GM10248 (cell line): ENCODE results near the gene MYO9B.
"Not testable (repeated sequence)": the region's sequence is repeated elsewhere in the genome, so short reads cannot be mapped to it uniquely, and the experiment has no call there.

Experiments used
- CTCF ChIA-PET: fragments of 300-600 bp; sonication (Branson Sonifier 250); formaldehyde crosslinking; extraction: SDS; loops from one replicate; lab custom pipeline; 2021; ENCODE audit warnings: antibody characterized with exemption; lab: Yijun Ruan, JAX
- POLR2A ChIA-PET: fragments of 350-650 bp; sonication (Branson Sonifier 250); formaldehyde crosslinking; extraction: SDS; loops from one replicate; lab custom pipeline; 2020; ENCODE audit warnings: antibody characterized with exemption; lab: Yijun Ruan, JAX
- DNase-seq: peaks from one replicate; pipeline ENCODE4 v3.0.0; 2012; ENCODE audit errors: extremely low spot score
- TF ChIP-seq, protein P1 (sequence below): IDR thresholded peaks from 2 replicates; pipeline ENCODE4 v1.5.1; 2012; ENCODE audit warnings: mild to moderate bottlenecking, low read depth; ENCODE audit errors: extremely low read depth, missing control alignments, control extremely low read depth

The MYO9B gene

GRCh38 chr19:17135001-17135853 lies 59.6 kb downstream of the MYO9B start:
- ChIA-PET POLR2A (no interaction called here), CTCF (interaction anchor here (0.8 kb wide), 1 partner anchor 12 kb away, joined by 4 read pairs; no protein-coding TSS in a partner anchor)
- TF ChIP-seq, protein P1, sequence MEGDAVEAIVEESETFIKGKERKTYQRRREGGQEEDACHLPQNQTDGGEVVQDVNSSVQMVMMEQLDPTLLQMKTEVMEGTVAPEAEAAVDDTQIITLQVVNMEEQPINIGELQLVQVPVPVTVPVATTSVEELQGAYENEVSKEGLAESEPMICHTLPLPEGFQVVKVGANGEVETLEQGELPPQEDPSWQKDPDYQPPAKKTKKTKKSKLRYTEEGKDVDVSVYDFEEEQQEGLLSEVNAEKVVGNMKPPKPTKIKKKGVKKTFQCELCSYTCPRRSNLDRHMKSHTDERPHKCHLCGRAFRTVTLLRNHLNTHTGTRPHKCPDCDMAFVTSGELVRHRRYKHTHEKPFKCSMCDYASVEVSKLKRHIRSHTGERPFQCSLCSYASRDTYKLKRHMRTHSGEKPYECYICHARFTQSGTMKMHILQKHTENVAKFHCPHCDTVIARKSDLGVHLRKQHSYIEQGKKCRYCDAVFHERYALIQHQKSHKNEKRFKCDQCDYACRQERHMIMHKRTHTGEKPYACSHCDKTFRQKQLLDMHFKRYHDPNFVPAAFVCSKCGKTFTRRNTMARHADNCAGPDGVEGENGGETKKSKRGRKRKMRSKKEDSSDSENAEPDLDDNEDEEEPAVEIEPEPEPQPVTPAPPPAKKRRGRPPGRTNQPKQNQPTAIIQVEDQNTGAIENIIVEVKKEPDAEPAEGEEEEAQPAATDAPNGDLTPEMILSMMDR, result peak; percentile 37
- peak; percentile 72 for DNase-seq

GRCh38 chr19:17136021-17136420 lies 60.4 kb downstream of the MYO9B start:
- ChIA-PET CTCF (interaction anchor here (0.7 to 0.8 kb wide), 2 partner anchors 13 to 30 kb away, joined by 3 to 4 read pairs; no protein-coding TSS in a partner anchor), POLR2A (no interaction called here)
- DNase-seq, result no peak
- TF ChIP-seq, protein P1, result no peak

DNA sequence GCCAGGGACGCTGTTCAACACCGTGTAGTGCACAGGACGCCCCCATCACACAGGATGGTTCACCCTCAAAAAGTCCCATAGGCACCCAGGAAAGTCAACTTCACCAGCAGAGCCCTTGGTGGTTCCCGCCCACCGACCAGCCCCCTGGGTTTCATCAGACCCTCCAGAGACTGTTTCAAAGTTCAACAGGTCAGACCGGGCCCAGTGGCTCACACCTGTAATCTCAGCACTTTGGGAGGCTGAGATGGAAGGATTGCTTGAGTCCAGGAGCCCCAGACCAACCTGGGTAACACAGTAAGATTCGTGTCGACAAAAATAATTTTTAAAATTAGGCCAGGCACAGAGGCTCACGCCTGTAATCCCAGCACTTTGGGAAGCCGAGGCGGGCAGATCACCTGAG lies 61.0 kb downstream of the MYO9B start:
- POLR2A ChIA-PET, result no interaction called here
- no peak for DNase-seq
- TF ChIP-seq, protein P1, result no peak
- CTCF ChIA-PET, result interaction anchor here (0.7 to 1.3 kb wide), 2 partner anchors 11 to 31 kb away, joined by 3 read pairs; no protein-coding TSS in a partner anchor

DNA sequence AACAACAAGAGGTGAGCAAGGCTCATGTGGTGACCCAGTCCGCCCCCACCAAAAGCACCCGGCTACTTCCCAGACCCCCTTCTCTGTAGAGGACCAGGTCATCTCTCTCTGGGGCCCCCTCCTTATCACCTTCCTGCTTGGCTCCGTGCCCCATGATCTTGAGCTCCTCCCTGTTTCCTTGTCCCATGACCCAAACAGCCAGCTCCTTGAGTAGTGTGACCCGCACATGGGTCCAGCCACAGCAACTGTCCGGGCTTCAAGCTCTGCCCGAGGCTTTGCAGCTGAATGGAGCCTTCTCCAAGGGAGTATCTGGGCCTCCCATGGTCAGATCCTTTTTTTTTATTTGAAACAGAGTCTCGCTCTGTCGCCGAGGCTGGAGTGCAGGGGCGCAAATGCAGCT lies 61.8 kb downstream of the MYO9B start:
- TF ChIP-seq, protein P1, result no peak
- CTCF ChIA-PET, result interaction anchor here (0.8 to 1.3 kb wide), 2 partner anchors 12 to 57 kb away, joined by 3 read pairs; no protein-coding TSS in a partner anchor
- POLR2A ChIA-PET, result no interaction called here
- no peak for DNase-seq

DNA sequence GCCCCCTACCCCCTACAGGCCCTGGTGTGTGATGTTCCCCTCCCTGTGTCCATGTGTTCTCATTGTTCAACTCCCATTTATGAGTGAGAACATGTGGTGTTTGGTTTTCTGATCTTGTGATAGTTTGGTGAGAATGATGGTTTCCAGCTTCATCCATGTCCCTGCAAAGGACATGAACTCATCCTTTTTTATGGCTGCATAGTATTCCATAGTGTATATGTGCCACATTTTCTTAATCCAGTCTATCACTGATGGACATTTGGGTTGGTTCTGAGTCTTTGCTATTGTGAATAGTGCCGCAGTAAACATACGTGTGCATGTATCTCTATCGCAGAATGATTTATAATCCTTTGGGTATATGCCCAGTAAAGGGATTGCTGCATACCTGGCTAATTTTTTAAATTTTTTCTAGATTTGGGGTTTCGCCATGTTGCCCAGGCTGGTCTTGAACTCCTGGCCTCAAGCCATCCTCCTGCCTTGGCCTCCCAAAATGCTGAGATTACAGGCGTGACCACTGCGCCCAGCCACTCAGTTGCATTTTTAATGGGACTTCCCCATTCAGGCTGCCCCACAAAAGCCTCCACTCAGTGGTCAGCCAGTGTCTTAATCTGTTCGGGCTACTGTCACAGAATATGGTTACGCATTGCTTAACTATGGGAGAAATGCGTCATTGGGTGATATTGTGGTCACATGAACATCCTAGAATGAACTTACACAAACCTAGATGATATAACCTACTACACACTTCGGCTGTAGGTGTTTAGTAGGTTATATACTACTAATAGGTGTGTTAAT lies 62.7 kb downstream of the MYO9B start:
- DNase-seq, POLR2A ChIA-PET: not testable (repeated sequence)
- CTCF ChIA-PET, result interaction anchor here (0.8 to 1.3 kb wide), 3 partner anchors 13 to 58 kb away, joined by 3 read pairs; no protein-coding TSS in a partner anchor

DNA sequence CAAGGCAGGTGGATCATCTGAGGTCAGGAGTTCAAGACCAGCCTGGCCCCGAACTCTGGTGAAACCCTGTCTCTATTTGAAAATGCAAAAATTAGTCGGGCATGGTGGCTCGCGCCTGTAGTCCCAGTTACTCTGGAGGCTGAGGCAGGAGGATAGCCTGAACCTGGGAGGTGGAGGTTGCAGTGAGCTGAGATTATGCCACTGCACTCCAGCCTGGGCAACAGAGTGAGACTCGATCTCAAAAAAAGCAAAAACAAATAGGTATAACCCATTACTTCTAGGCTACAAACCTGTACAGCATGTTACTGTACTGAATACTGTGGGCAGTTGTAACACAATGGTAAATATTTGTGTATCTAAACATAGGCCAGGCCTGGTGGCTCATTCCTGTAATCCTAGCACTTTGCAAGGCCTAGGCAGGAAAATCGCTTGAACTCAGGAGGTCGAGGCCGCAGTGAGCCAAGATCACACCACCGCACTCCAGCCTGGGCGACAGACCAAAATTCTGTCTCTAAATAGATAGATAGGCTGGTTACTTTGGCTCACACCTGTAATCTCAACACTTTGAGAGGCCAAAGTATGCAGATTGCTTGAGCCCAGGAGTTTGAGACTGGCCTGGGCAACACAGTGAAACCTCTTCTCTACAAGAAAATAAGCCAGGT lies 63.5 kb downstream of the MYO9B start:
- ChIA-PET POLR2A (no interaction called here), CTCF (interaction anchor here (1.1 kb wide), 1 partner anchor 58 kb away, joined by 3 read pairs; no protein-coding TSS in a partner anchor)
- no peak for DNase-seq
- TF ChIP-seq, protein P1, result no peak

DNA sequence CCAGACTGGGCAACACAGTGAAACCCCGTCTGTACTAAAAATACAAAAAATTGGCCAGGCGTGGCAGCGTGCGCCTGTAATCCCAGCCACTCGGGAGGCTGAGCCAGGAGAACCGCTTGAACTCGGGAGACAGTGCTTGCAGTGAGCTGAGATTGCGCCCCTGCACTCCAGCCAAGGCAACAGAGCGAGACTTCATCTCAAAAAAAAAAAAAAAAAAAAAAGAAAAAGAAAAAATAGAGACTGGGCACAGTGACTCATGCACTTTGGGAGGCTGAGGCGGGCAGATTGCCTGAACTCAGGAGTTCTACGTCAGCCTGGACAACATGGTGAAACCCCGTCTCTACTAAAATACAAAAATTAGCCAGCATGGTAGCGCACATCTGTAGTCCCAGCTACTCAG lies 69.2 kb downstream of the MYO9B start:
- DNase-seq, CTCF ChIA-PET, POLR2A ChIA-PET: not testable (repeated sequence)
